H9 (cell line): Measurements from ENCODE around the gene ZBTB20. TPM values are rescaled to one million over a fixed set of nuclear protein-coding genes. Genes with fewer than 3 reads are reported as not detected.

ENCODE experiments used
- DNase-seq: peaks from one replicate; pipeline ENCODE4 v3.0.0-alpha.2; 2017
- H2AFZ ChIP-seq: one replicate; pipeline ENCODE4 v1.6.1; 2013; ENCODE audit warnings: mild to moderate bottlenecking, low read length, control low read depth, moderate library complexity
- H2AK5ac ChIP-seq: 2 replicates; pipeline ENCODE4 v1.6.1; 2013; ENCODE audit warnings: low read length, control low read depth, mixed read lengths; ENCODE audit not compliant: insufficient read length
- H2BK120ac ChIP-seq: one replicate; pipeline ENCODE4 v1.6.1; 2013; ENCODE audit warnings: low read depth, mild to moderate bottlenecking, low read length, control low read depth, inconsistent platforms; ENCODE audit not compliant: poor library complexity, severe bottlenecking
- H2BK12ac ChIP-seq: 2 replicates; pipeline ENCODE4 v1.6.1; 2013; ENCODE audit warnings: low read length, control low read depth, mixed read lengths, low read depth; ENCODE audit not compliant: insufficient read length
- H2BK15ac ChIP-seq: 2 replicates; pipeline ENCODE4 v1.6.1; 2013; ENCODE audit warnings: low read depth, low read length, control low read depth
- H2BK20ac ChIP-seq: one replicate; pipeline ENCODE4 v1.6.1; 2013; ENCODE audit warnings: low read depth, mild to moderate bottlenecking, low read length, control low read depth, inconsistent platforms; ENCODE audit not compliant: poor library complexity, severe bottlenecking
- H2BK5ac ChIP-seq: 2 replicates; pipeline ENCODE4 v1.6.1; 2013; ENCODE audit warnings: low read length, control low read depth, mixed read lengths; ENCODE audit not compliant: insufficient read length
- H3K14ac ChIP-seq: 2 replicates; pipeline ENCODE4 v1.6.1; 2013; ENCODE audit warnings: low read length, control low read depth; ENCODE audit not compliant: insufficient read depth
- H3K18ac ChIP-seq: 2 replicates; pipeline ENCODE4 v1.6.1; 2013; ENCODE audit warnings: low read depth, mild to moderate bottlenecking, mixed read lengths, low read length, control low read depth; ENCODE audit not compliant: insufficient read length
- H3K23ac ChIP-seq: 2 replicates; pipeline ENCODE4 v1.6.1; 2013; ENCODE audit warnings: low read length, control low read depth, mixed read lengths, low read depth; ENCODE audit not compliant: insufficient read length
- H3K23me2 ChIP-seq: 2 replicates; pipeline ENCODE4 v1.6.1; 2013; ENCODE audit warnings: low read depth, mild to moderate bottlenecking, mixed read lengths, low read length, control low read depth; ENCODE audit not compliant: insufficient read length, poor library complexity, severe bottlenecking
- H3K27ac ChIP-seq: 2 replicates; pipeline ENCODE4 v1.5.1; 2013; ENCODE audit warnings: low read length, control low read depth, mixed read lengths, low read depth; ENCODE audit not compliant: insufficient read length
- H3K27me3 ChIP-seq: 2 replicates; pipeline ENCODE4 v1.6.1; 2013; ENCODE audit warnings: low read length, control low read depth, inconsistent platforms; ENCODE audit not compliant: insufficient read depth
- H3K4ac ChIP-seq: 2 replicates; pipeline ENCODE4 v1.6.1; 2013; ENCODE audit warnings: low read depth, mild to moderate bottlenecking, control low read depth, inconsistent platforms, low read length, moderate library complexity
- H3K4me1 ChIP-seq: 2 replicates; pipeline ENCODE4 v1.6.1; 2013; ENCODE audit warnings: low read length, control low read depth, inconsistent platforms; ENCODE audit not compliant: insufficient read depth
- H3K4me2 ChIP-seq: 2 replicates; pipeline ENCODE4 v1.6.1; 2013; ENCODE audit warnings: low read length, control low read depth, mixed read lengths; ENCODE audit not compliant: insufficient read length, insufficient read depth
- H3K56ac ChIP-seq: 2 replicates; pipeline ENCODE4 v1.6.1; 2013; ENCODE audit warnings: low read depth, mild to moderate bottlenecking, mixed read lengths, low read length, control low read depth; ENCODE audit not compliant: insufficient read length
- H3K79me1 ChIP-seq: 2 replicates; pipeline ENCODE4 v1.6.1; 2013; ENCODE audit warnings: low read depth, mild to moderate bottlenecking, moderate library complexity, low read length, control low read depth, inconsistent platforms; ENCODE audit not compliant: insufficient read depth, poor library complexity, severe bottlenecking
- H3K79me2 ChIP-seq: 2 replicates; pipeline ENCODE4 v1.6.1; 2013; ENCODE audit warnings: low read length, control low read depth, inconsistent platforms; ENCODE audit not compliant: insufficient read depth
- H3K9ac ChIP-seq: 2 replicates; pipeline ENCODE4 v1.6.1; 2013; ENCODE audit warnings: low read length, control low read depth, mixed read lengths; ENCODE audit not compliant: insufficient read length; ENCODE audit errors: extremely low read depth
- H3K9me3 ChIP-seq: one replicate; pipeline ENCODE4 v1.6.1; 2013; ENCODE audit warnings: low read depth, low read length, inconsistent platforms; ENCODE audit not compliant: control insufficient read depth
- H3T11ph ChIP-seq: one replicate; pipeline ENCODE4 v1.6.1; 2013; ENCODE audit warnings: mild to moderate bottlenecking, low read length, control low read depth, inconsistent platforms
- H4K20me1 ChIP-seq: one replicate; pipeline ENCODE4 v1.6.1; 2013; ENCODE audit not compliant: control insufficient read depth, insufficient read length, insufficient read depth
- H4K5ac ChIP-seq: 2 replicates; pipeline ENCODE4 v1.6.1; 2013; ENCODE audit warnings: low read depth, mild to moderate bottlenecking, mixed read lengths, low read length, control low read depth; ENCODE audit not compliant: insufficient read length
- H4K8ac ChIP-seq: replicated peaks from 2 replicates; pipeline ENCODE4 v1.6.1; 2013; ENCODE audit warnings: low read length, control low read depth, mixed read lengths, low read depth; ENCODE audit not compliant: insufficient read length
- H4K91ac ChIP-seq: 2 replicates; pipeline ENCODE4 v1.6.1; 2013; ENCODE audit warnings: low read depth, mild to moderate bottlenecking, moderate library complexity, mixed read lengths, low read length, control low read depth; ENCODE audit not compliant: insufficient read length
- H3K27ac Mint-ChIP-seq, 3 experiments: 2 replicates in 2 of 3; 3 replicates in 1 of 3; pipeline ENCODE4 v1.8.0; 2020 to 2021; ENCODE audit warnings: mixed read lengths in 3 of 3, mild to moderate bottlenecking in 1 of 3, moderate library complexity in 1 of 3
- H3K27me3 Mint-ChIP-seq: 2 replicates; pipeline ENCODE4 v1.8.0; 2021; ENCODE audit warnings: low read depth, mild to moderate bottlenecking, moderate library complexity, mixed read lengths
- H3K36me3 Mint-ChIP-seq, 3 experiments: 2 replicates in 2 of 3; 3 replicates in 1 of 3; pipeline ENCODE4 v1.8.0; 2020 to 2021; ENCODE audit warnings: low read depth in 3 of 3, mixed read lengths in 3 of 3; ENCODE audit not compliant: insufficient read depth in 1 of 3
- H3K4me1 Mint-ChIP-seq, 2 experiments: 2 replicates each; pipeline ENCODE4 v1.8.0; 2020; ENCODE audit warnings: mixed read lengths in 2 of 2
- H3K4me3 Mint-ChIP-seq, 2 experiments: 2 replicates in 1 of 2; 3 replicates in 1 of 2; pipeline ENCODE4 v1.8.0; 2020 to 2021; ENCODE audit warnings: mild to moderate bottlenecking in 2 of 2, mixed read lengths in 2 of 2, moderate library complexity in 1 of 2
- H3K9me3 Mint-ChIP-seq, 2 experiments: 2 replicates in 1 of 2; 3 replicates in 1 of 2; pipeline ENCODE4 v1.8.0; 2020; ENCODE audit warnings: mild to moderate bottlenecking in 2 of 2, mixed read lengths in 2 of 2, moderate library complexity in 1 of 2
- total RNA-seq: library from RNA; stranded (reverse); gene quantifications from 2 replicates; pipeline ENCODE4 v1.2.1, GENCODE V29; 2021
- TF ChIP-seq, protein P1 (sequence below): fragments of 200-600 bp; sonication (generic); conservative IDR thresholded peaks from 3 replicates; pipeline ENCODE4 v1.8.0; 2021; ENCODE audit warnings: antibody characterized with exemption, mild to moderate bottlenecking

The ZBTB20 gene
- total RNA-seq, 1 experiment from 2014 or later: 0.70 TPM

DNA sequence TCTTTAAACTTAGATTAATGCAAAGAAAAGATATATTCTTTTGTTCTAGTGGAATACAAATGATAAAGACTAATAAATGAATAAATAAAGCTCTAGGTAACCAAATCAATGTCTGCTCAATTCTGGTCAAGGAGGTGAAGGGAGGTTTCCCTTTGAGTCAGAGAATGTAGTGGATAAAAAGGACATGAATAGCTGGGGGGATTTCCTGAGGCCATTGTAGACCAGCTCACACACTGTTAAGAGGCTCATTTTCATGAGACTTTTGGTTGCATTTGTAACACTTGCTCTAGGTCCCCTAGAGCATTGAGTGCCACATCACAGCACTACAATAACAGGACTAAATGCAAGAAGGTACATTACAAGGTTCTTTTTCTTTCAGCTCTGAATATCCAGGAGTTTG is 682.5 kb downstream of the ZBTB20 start:
- no peak overlapping the region for H3K27ac ChIP-seq
- H2AFZ ChIP-seq: no peak overlapping the region
- H2BK20ac ChIP-seq: no peak overlapping the region
- no peak overlapping the region for H2AK5ac ChIP-seq
- TF ChIP-seq, protein P1, sequence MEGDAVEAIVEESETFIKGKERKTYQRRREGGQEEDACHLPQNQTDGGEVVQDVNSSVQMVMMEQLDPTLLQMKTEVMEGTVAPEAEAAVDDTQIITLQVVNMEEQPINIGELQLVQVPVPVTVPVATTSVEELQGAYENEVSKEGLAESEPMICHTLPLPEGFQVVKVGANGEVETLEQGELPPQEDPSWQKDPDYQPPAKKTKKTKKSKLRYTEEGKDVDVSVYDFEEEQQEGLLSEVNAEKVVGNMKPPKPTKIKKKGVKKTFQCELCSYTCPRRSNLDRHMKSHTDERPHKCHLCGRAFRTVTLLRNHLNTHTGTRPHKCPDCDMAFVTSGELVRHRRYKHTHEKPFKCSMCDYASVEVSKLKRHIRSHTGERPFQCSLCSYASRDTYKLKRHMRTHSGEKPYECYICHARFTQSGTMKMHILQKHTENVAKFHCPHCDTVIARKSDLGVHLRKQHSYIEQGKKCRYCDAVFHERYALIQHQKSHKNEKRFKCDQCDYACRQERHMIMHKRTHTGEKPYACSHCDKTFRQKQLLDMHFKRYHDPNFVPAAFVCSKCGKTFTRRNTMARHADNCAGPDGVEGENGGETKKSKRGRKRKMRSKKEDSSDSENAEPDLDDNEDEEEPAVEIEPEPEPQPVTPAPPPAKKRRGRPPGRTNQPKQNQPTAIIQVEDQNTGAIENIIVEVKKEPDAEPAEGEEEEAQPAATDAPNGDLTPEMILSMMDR: no peak
- no peak overlapping the region for H3K18ac ChIP-seq
- H2BK15ac ChIP-seq: no peak overlapping the region
- H3K27me3 Mint-ChIP-seq: no peaks in the 10 kb centered on the region
- no peaks in the 10 kb centered on the region for H3K36me3 Mint-ChIP-seq
- no peak overlapping the region for H3K56ac ChIP-seq
- H3K4me1 ChIP-seq: no peaks in the 10 kb centered on the region
- no peak overlapping the region for H3T11ph ChIP-seq
- H4K8ac ChIP-seq: no peak overlapping the region
- H3K27me3 ChIP-seq: no peaks in the 10 kb centered on the region
- no peak overlapping the region for H4K5ac ChIP-seq
- H3K4ac ChIP-seq: no peak overlapping the region
- no peak overlapping the region for H2BK12ac ChIP-seq
- H3K4me1 Mint-ChIP-seq: peaks cover 5 to 8% of the 10 kb centered on the region in 2 experiments; a peak in 3 of 4 replicates
- H3K4me3 Mint-ChIP-seq: no peak overlapping the region
- no peaks in the 10 kb centered on the region for H3K79me2 ChIP-seq
- H3K23ac ChIP-seq: no peak overlapping the region
- no peaks in the 10 kb centered on the region for H3K79me1 ChIP-seq
- no peaks in the 10 kb centered on the region for H4K20me1 ChIP-seq
- no peaks in the 10 kb centered on the region for H3K9me3 ChIP-seq
- no peak overlapping the region for H2BK5ac ChIP-seq
- no peaks in the 10 kb centered on the region for H3K9me3 Mint-ChIP-seq
- DNase-seq: no peak
- no peak overlapping the region for H3K14ac ChIP-seq
- H3K23me2 ChIP-seq: no peaks in the 10 kb centered on the region
- H2BK120ac ChIP-seq: no peak overlapping the region
- H3K9ac ChIP-seq: no peak overlapping the region
- H4K91ac ChIP-seq: no peak overlapping the region
- H3K4me2 ChIP-seq: no peak overlapping the region
- no peak overlapping the region; a peak in 1 of 7 replicates for H3K27ac Mint-ChIP-seq
